Left colon (tissue), 2 donors: ENCODE data around the gene PYGO2. TPM values are rescaled to one million over a fixed set of nuclear protein-coding genes. Genes with fewer than 3 reads are reported as not detected.
A peak's percentile ranks its signal among the peaks of the same experiment; 100 is the strongest.
"Not testable (repeated sequence)": the region's sequence is repeated elsewhere in the genome, so short reads cannot be mapped to it uniquely, and the experiment has no call there.

ENCODE experiments used
- ATAC-seq: fragments of 200-7000 bp; cut with Tn5 transposase; one replicate; pipeline ENCODE4 v1.9.1; 2020; ENCODE audit warnings: mild to moderate bottlenecking, moderate library complexity
- DNase-seq, 2 donors: peaks; one replicate each; pipeline ENCODE4 v3.0.0-alpha.2; 2020
- intact Hi-C, 2 donors: fragments of 100-400 bp; cut with DNase I in 1 of 2; cut with micrococcal nuclease in 1 of 2; formaldehyde crosslinking; loops; one replicate each; pipeline versions ENCODE4 v1.11.2 to v1.14.0; 2022; cut with DNase I, micrococcal nuclease
- total RNA-seq, 2 donors: library from RNA; stranded (reverse); fragmentation: NEBNext Ultra II Directional; extraction: Animal tissue kit (Norgen Biotek cat#: 25700); gene quantifications; one replicate each; pipeline ENCODE4 v1.2.1, GENCODE V29; 2021
- donor health status: DM: no; HTN: no; CAD: no.
- donor health status: DM: yes; HTN: yes; CAD: no.

PYGO2 gene
- total RNA-seq, 2 donors from 2014 or later, result 27.0 to 31.3 TPM

GRCh38 chr1:155001675-155002463, 40.3 kb upstream of the PYGO2 start:
- DNase-seq, result peak; percentile 100
- ATAC-seq, result peak; percentile 63
- intact Hi-C loops, result no loop called here

- DNase-seq (no peak), ATAC-seq (no peak)
- intact Hi-C loops, result no loop called here
These were observed 39.8 kb upstream of the PYGO2 start for GRCh38 chr1:155001425-155001674.

GRCh38 chr1:155000726-155001424, 39.3 kb upstream of the PYGO2 start:
- peak; percentile 57 for ATAC-seq
- DNase-seq, result peak; percentile 96 to 98
- intact Hi-C loops, result no loop called here

GRCh38 chr1:155000411-155000725, 38.8 kb upstream of the PYGO2 start:
- intact Hi-C loops, result no loop called here
- ATAC-seq, result no peak

GRCh38 chr1:154999571-155000410, 38.2 kb upstream of the PYGO2 start:
- ATAC-seq, result no peak
- intact Hi-C loops, result no loop called here
- DNase-seq, result peak; percentile 60 to 62

More at GRCh38 chr1:155000411-155000725, 38.8 kb upstream of the PYGO2 start:
- peak; percentile 57 to 67 for DNase-seq

GRCh38 chr1:154998818-154999570, 37.4 kb upstream of the PYGO2 start:
- intact Hi-C loops, result no loop called here
- DNase-seq (peak; percentile 61 to 77), ATAC-seq (no peak)

- ATAC-seq (no peak), DNase-seq (no peak)
- intact Hi-C loops, result no loop called here
These were observed 36.7 kb upstream of the PYGO2 start for GRCh38 chr1:154998201-154998780.

- intact Hi-C loops, result no loop called here
- ATAC-seq, result no peak
These were observed 35.6 kb upstream of the PYGO2 start for GRCh38 chr1:154996966-154997701.

GRCh38 chr1:154995301-154995983, 33.9 kb upstream of the PYGO2 start:
- intact Hi-C loops, result not testable (repeated sequence)
- ATAC-seq (peak; percentile 12), DNase-seq (peak; percentile 66 to 68)

More at GRCh38 chr1:154996966-154997701, 35.6 kb upstream of the PYGO2 start:
- no peak for DNase-seq

- ATAC-seq (no peak), DNase-seq (no peak)
- intact Hi-C loops, result no loop called here
These were observed 33.0 kb upstream of the PYGO2 start for GRCh38 chr1:154994591-154994990.

GRCh38 chr1:154994269-154994587, 32.6 kb upstream of the PYGO2 start:
- intact Hi-C loops, result no loop called here
- ATAC-seq (no peak), DNase-seq (no peak)

- DNase-seq (no peak), ATAC-seq (no peak)
- intact Hi-C loops, result no loop called here
These were observed 32.1 kb upstream of the PYGO2 start, which contains the start of gene LENEP for GRCh38 chr1:154993572-154994268. Gene LENEP (plus strand): TSS chr1:154993586. CDS start chr1:154993608, 22 bp downstream.

GRCh38 chr1:154992721-154993571, 31.4 kb upstream of the PYGO2 start:
- ATAC-seq (peak; percentile 18), DNase-seq (no peak)
- intact Hi-C loops, result no loop called here

GRCh38 chr1:154990276-154990675, 28.7 kb upstream of the PYGO2 start:
- ATAC-seq (no peak), DNase-seq (no peak)
- intact Hi-C loops, result no loop called here

GRCh38 chr1:154989195-154989860, 27.7 kb upstream of the PYGO2 start:
- intact Hi-C loops, result no loop called here
- no peak for DNase-seq
- peak; percentile 74 for ATAC-seq
